WTC11 (cell line): ENCODE measurements around the gene CD80. TPM values are rescaled to one million over a fixed set of nuclear protein-coding genes. Genes with fewer than 3 reads are reported as not detected.

Experiments used
- ATF6 ChIP-seq: sonication (generic); formaldehyde crosslinking; IDR thresholded peaks from 2 replicates; pipeline ENCODE4 v1.8.1; 2023; ENCODE audit warnings: mild to moderate bottlenecking, missing genetic modification reagents
- CBFB ChIP-seq: sonication (generic); formaldehyde crosslinking; IDR thresholded peaks from 2 replicates; pipeline ENCODE4 v1.8.1; 2022; ENCODE audit warnings: mild to moderate bottlenecking, low read depth, missing genetic modification reagents
- CREB1 ChIP-seq: sonication (generic); formaldehyde crosslinking; IDR thresholded peaks from 2 replicates; pipeline ENCODE4 v1.8.0; 2023; ENCODE audit warnings: mild to moderate bottlenecking, missing genetic modification reagents
- E2F4 ChIP-seq: sonication (generic); formaldehyde crosslinking; IDR thresholded peaks from 2 replicates; pipeline ENCODE4 v1.8.1; 2022; ENCODE audit warnings: low read depth, mild to moderate bottlenecking, moderate library complexity, missing genetic modification reagents, borderline replicate concordance
- ESRRA ChIP-seq: sonication (generic); formaldehyde crosslinking; IDR thresholded peaks from 2 replicates; pipeline ENCODE4 v1.8.1; 2022; ENCODE audit warnings: mild to moderate bottlenecking, missing genetic modification reagents, borderline replicate concordance
- ETV6 ChIP-seq: sonication (generic); formaldehyde crosslinking; IDR thresholded peaks from 2 replicates; pipeline ENCODE4 v1.8.1; 2022; ENCODE audit warnings: mild to moderate bottlenecking, missing genetic modification reagents
- FOXK1 ChIP-seq: sonication (generic); formaldehyde crosslinking; IDR thresholded peaks from 2 replicates; pipeline ENCODE4 v1.8.0; 2022; ENCODE audit warnings: mild to moderate bottlenecking, moderate library complexity, missing genetic modification reagents
- GABPB1 ChIP-seq: sonication (generic); formaldehyde crosslinking; IDR thresholded peaks from 2 replicates; pipeline ENCODE4 v1.8.1; 2023; ENCODE audit warnings: mild to moderate bottlenecking, missing genetic modification reagents
- HMGA2 ChIP-seq: fragments of 250-450 bp; sonication (Bioruptor Pico); IDR thresholded peaks from 2 replicates; pipeline ENCODE4 v1.4.0; 2021; ENCODE audit warnings: mild to moderate bottlenecking, moderate library complexity
- HMGXB4 ChIP-seq: sonication (generic); formaldehyde crosslinking; IDR thresholded peaks from 2 replicates; pipeline ENCODE4 v1.8.1; 2023; ENCODE audit warnings: mild to moderate bottlenecking, moderate library complexity, missing genetic modification reagents
- KAT7 ChIP-seq: sonication (generic); formaldehyde crosslinking; IDR thresholded peaks from 2 replicates; pipeline ENCODE4 v1.8.1; 2023; ENCODE audit warnings: missing genetic modification reagents, mild to moderate bottlenecking, borderline replicate concordance
- MYBL2 ChIP-seq: sonication (generic); formaldehyde crosslinking; IDR thresholded peaks from 2 replicates; pipeline ENCODE4 v1.8.1; 2023; ENCODE audit warnings: mild to moderate bottlenecking, moderate library complexity, missing genetic modification reagents
- NFATC4 ChIP-seq: fragments of 250-450 bp; sonication (Bioruptor Pico); IDR thresholded peaks from 2 replicates; pipeline ENCODE4 v1.9.0; 2021; ENCODE audit warnings: mild to moderate bottlenecking
- NR2C2 ChIP-seq: sonication (generic); formaldehyde crosslinking; IDR thresholded peaks from 2 replicates; pipeline ENCODE4 v1.8.0; 2022; ENCODE audit warnings: mild to moderate bottlenecking, missing genetic modification reagents
- NR3C1 ChIP-seq: sonication (generic); formaldehyde crosslinking; conservative IDR thresholded peaks from 2 replicates; pipeline ENCODE4 v1.8.1; 2023; ENCODE audit warnings: low read depth, mild to moderate bottlenecking, missing genetic modification reagents
- PRDM15 ChIP-seq: sonication (generic); formaldehyde crosslinking; IDR thresholded peaks from 2 replicates; pipeline ENCODE4 v1.8.0; 2022; ENCODE audit warnings: missing genetic modification reagents
- PREB ChIP-seq: sonication (generic); formaldehyde crosslinking; IDR thresholded peaks from 2 replicates; pipeline ENCODE4 v1.8.1; 2022; ENCODE audit warnings: mild to moderate bottlenecking, missing genetic modification reagents, moderate library complexity, borderline replicate concordance
- RELA ChIP-seq: sonication (generic); formaldehyde crosslinking; IDR thresholded peaks from 2 replicates; pipeline ENCODE4 v1.8.1; 2022; ENCODE audit warnings: missing genetic modification reagents, mild to moderate bottlenecking, borderline replicate concordance
- SP1 ChIP-seq: sonication (generic); formaldehyde crosslinking; conservative IDR thresholded peaks from 2 replicates; pipeline ENCODE4 v1.8.1; 2022; ENCODE audit warnings: missing genetic modification reagents
- ZBTB21 ChIP-seq: sonication (generic); formaldehyde crosslinking; IDR thresholded peaks from 2 replicates; pipeline ENCODE4 v1.8.1; 2023; ENCODE audit warnings: mild to moderate bottlenecking, missing genetic modification reagents, borderline replicate concordance
- ZMAT4 ChIP-seq: fragments of 250-450 bp; sonication (Bioruptor Pico); IDR thresholded peaks from 2 replicates; pipeline ENCODE4 v1.9.0; 2021; ENCODE audit warnings: mild to moderate bottlenecking
- ZNF219 ChIP-seq: sonication (generic); formaldehyde crosslinking; IDR thresholded peaks from 2 replicates; pipeline ENCODE4 v1.8.0; 2023; ENCODE audit warnings: missing genetic modification reagents, mild to moderate bottlenecking, borderline replicate concordance
- ZNF416 ChIP-seq: fragments of 250-450 bp; sonication (Bioruptor Pico); IDR thresholded peaks from 2 replicates; pipeline ENCODE4 v1.9.0; 2021; ENCODE audit warnings: mild to moderate bottlenecking, inconsistent platforms
- ZSCAN18 ChIP-seq: fragments of 250-450 bp; sonication (Bioruptor Pico); IDR thresholded peaks from 2 replicates; pipeline ENCODE4 v2.1.2; 2022; ENCODE audit warnings: mild to moderate bottlenecking, moderate library complexity
- total RNA-seq: library from RNA; stranded (reverse); gene quantifications from 3 replicates; pipeline ENCODE4 v1.2.3, GENCODE V29; 2021
- TF ChIP-seq, protein P1 (sequence below): sonication (generic); formaldehyde crosslinking; IDR thresholded peaks from 2 replicates; pipeline ENCODE4 v1.8.0; 2023; ENCODE audit warnings: missing genetic modification reagents
- TF ChIP-seq, protein P2 (sequence below): sonication (generic); formaldehyde crosslinking; IDR thresholded peaks from 2 replicates; pipeline ENCODE4 v1.8.0; 2022; ENCODE audit warnings: mild to moderate bottlenecking, missing genetic modification reagents

Gene CD80
- total RNA-seq, 1 experiment from 2014 or later = 0.24 TPM

- TF ChIP-seq NR3C1 (CRISPR knock-in tag) = peak; percentile 70; the same call in 1 of the 2 replicates
- TF ChIP-seq PREB (CRISPR knock-in tag) = no peak
- TF ChIP-seq RELA (CRISPR knock-in tag) = peak; percentile 61; the same call in 1 of the 2 replicates
- peak; percentile 54; the same call in 1 of the 2 replicates for TF ChIP-seq PRDM15 (CRISPR knock-in tag)
- no peak for TF ChIP-seq ZMAT4 (CRISPR knock-in tag)
- TF ChIP-seq, protein P1, sequence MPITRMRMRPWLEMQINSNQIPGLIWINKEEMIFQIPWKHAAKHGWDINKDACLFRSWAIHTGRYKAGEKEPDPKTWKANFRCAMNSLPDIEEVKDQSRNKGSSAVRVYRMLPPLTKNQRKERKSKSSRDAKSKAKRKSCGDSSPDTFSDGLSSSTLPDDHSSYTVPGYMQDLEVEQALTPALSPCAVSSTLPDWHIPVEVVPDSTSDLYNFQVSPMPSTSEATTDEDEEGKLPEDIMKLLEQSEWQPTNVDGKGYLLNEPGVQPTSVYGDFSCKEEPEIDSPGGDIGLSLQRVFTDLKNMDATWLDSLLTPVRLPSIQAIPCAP (CRISPR knock-in tag) = no peak
- no peak for TF ChIP-seq ZSCAN18
- TF ChIP-seq, protein P2, sequence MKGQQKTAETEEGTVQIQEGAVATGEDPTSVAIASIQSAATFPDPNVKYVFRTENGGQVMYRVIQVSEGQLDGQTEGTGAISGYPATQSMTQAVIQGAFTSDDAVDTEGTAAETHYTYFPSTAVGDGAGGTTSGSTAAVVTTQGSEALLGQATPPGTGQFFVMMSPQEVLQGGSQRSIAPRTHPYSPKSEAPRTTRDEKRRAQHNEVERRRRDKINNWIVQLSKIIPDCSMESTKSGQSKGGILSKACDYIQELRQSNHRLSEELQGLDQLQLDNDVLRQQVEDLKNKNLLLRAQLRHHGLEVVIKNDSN = no peak
- TF ChIP-seq SP1 (CRISPR knock-in tag) = no peak
- no peak for TF ChIP-seq FOXK1 (CRISPR knock-in tag)
- TF ChIP-seq GABPB1 (CRISPR knock-in tag) = no peak
- TF ChIP-seq CREB1 (CRISPR knock-in tag) = peak; percentile 25; the same call in 1 of the 2 replicates
- no peak for TF ChIP-seq ETV6 (CRISPR knock-in tag)
- TF ChIP-seq ZNF416 = no peak
- no peak for TF ChIP-seq ATF6 (CRISPR knock-in tag)
- no peak for TF ChIP-seq HMGA2 (CRISPR knock-in tag)
- TF ChIP-seq E2F4 = no peak
- TF ChIP-seq HMGXB4 = peak; percentile 76; the same call in 1 of the 2 replicates
- TF ChIP-seq ZNF219 (CRISPR knock-in tag) = 0 out of 2 replicates have a peak, but pooled peaks have one; percentile 20
- TF ChIP-seq ESRRA (CRISPR knock-in tag) = peak; percentile 84; the same call in 1 of the 2 replicates
- no peak; the same call in 1 of the 2 replicates for TF ChIP-seq KAT7 (CRISPR knock-in tag)
- no peak for TF ChIP-seq NR2C2 (CRISPR knock-in tag)
- no peak; the same call in 1 of the 2 replicates for TF ChIP-seq ZBTB21
- TF ChIP-seq CBFB (CRISPR knock-in tag) = 0 out of 2 replicates have a peak, but pooled peaks have one; percentile 79
- no peak for TF ChIP-seq MYBL2 (CRISPR knock-in tag)
- no peak for TF ChIP-seq NFATC4 (CRISPR knock-in tag)
These were observed 20.1 kb upstream of the CD80 start, which contains the start of gene ADPRH (continued) for GRCh38 chr3:119579366-119580066.
